Left ventricle myocardium inferior (tissue), 1 donor: ENCODE measurements around the gene CAV1. TPM values are rescaled to one million over a fixed set of nuclear protein-coding genes. Genes with fewer than 3 reads are reported as not detected.

ENCODE experiments used
- DNase-seq: peaks from one replicate; pipeline ENCODE4 v3.0.0-alpha.2; 2020
- H3K27ac ChIP-seq: fragments of 200-600 bp; replicated peaks from 2 replicates; pipeline ENCODE4 v1.8.0; 2021
- H3K27me3 ChIP-seq: fragments of 200-600 bp; 2 replicates; pipeline ENCODE4 v1.8.0; 2021; ENCODE audit warnings: low read depth
- H3K36me3 ChIP-seq: fragments of 200-600 bp; 2 replicates; pipeline ENCODE4 v1.8.0; 2021
- H3K4me1 ChIP-seq: fragments of 200-600 bp; 2 replicates; pipeline ENCODE4 v1.8.0; 2021
- H3K4me3 ChIP-seq: fragments of 200-600 bp; 2 replicates; pipeline ENCODE4 v1.8.0; 2021; ENCODE audit warnings: mild to moderate bottlenecking, moderate library complexity
- H3K9me3 ChIP-seq: fragments of 200-600 bp; replicated peaks from 2 replicates; pipeline ENCODE4 v1.8.0; 2021
- intact Hi-C: fragments of 100-400 bp; cut with micrococcal nuclease; formaldehyde crosslinking; loops from one replicate; pipeline ENCODE4 v1.11.0; 2022
- total RNA-seq: library from RNA; stranded (reverse); fragmentation: NEBNext Ultra II Directional; extraction: Animal tissue kit (Norgen Biotek cat#: 25700); gene quantifications from one replicate; pipeline ENCODE4 v1.2.1, GENCODE V29; 2021
- TF ChIP-seq, protein P1 (sequence below): fragments of 200-600 bp; IDR thresholded peaks from 2 replicates; pipeline ENCODE4 v1.8.0; 2021; ENCODE audit warnings: antibody characterized with exemption, mild to moderate bottlenecking, borderline replicate concordance
- donor health status: DM: no; HTN: yes; CAD: no; lungs with severe emphysema.

Gene CAV1
- total RNA-seq, 1 donor from 2014 or later = 266 TPM

DNA sequence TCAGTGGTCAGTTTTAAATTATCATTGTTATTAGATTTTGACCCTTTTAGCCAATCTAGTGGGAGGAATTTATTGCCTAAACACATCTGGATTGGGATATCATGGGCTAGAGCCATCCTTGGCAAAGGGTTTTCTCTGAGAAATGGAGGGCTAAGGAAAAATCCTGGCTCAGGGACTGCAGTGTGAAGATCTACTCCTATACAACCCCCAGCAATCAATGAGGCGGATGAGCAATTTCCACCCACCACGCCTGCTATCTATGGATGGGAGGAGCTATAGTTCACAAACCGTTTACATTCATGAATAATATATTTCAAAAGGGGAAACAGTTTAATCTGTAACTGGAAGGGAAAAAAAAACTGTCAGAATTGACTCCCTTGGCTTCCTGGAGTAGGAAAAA, 2.7 kb downstream of the CAV1 start:
- Histone ChIP-seq H3K27me3 (no peaks in the 10 kb centered on the region), H3K4me1 (peaks cover 93% of the 10 kb centered on the region), H3K4me3 (peak overlapping the region; percentile 83), H3K36me3 (peaks cover 53% of the 10 kb centered on the region), H3K9me3 (no peaks in the 10 kb centered on the region), H3K27ac (peak overlapping the region; percentile 98)
- no peak for DNase-seq
- intact Hi-C loops = loop anchor here (10.0 kb wide), 2 partner anchors 173 to 263 kb away; no protein-coding TSS in a partner anchor
- TF ChIP-seq, protein P1, sequence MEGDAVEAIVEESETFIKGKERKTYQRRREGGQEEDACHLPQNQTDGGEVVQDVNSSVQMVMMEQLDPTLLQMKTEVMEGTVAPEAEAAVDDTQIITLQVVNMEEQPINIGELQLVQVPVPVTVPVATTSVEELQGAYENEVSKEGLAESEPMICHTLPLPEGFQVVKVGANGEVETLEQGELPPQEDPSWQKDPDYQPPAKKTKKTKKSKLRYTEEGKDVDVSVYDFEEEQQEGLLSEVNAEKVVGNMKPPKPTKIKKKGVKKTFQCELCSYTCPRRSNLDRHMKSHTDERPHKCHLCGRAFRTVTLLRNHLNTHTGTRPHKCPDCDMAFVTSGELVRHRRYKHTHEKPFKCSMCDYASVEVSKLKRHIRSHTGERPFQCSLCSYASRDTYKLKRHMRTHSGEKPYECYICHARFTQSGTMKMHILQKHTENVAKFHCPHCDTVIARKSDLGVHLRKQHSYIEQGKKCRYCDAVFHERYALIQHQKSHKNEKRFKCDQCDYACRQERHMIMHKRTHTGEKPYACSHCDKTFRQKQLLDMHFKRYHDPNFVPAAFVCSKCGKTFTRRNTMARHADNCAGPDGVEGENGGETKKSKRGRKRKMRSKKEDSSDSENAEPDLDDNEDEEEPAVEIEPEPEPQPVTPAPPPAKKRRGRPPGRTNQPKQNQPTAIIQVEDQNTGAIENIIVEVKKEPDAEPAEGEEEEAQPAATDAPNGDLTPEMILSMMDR = no peak

DNA sequence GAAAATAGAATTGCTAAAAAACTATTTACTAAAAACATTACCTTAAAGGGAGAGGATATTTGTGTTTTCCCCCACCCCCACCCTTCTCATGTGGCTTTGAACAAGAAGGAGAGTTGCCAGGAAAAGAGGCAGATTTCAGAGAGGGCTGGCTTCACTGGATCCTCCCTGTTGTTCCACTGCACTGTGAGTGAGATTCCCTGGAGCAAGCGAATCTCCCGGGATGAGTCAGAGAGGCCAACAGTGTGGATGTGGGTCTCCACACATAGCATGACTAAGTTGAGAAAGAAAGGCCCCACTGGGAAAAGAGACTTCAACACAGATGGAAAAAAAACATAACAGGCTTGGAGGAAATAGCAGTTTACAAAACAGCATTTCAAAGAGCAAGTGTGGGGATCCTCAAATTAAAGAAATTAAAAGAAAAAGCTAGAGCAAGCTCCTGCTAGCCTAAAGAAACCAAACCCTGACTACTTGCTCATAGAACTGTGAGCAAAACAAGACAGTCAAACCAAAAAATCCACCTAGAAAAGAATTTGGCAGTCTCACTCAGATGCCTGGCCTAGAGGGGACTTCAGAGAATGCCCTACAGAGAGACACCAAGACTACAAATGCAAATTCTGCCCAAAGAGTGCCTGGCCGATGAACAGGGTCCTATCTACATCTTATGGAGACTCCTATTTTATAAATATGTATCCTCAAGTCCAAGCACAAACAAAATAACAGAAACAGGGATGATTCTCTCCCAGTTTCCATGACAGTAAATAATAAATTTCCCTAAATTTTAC, 3.4 kb downstream of the CAV1 start:
- intact Hi-C loops = loop anchor here (10.0 kb wide), 2 partner anchors 173 to 263 kb away; no protein-coding TSS in a partner anchor
- peaks cover 96% of the 10 kb centered on the region for H3K4me1 ChIP-seq
- peak overlapping the region; percentile 83 for H3K4me3 ChIP-seq
- no peaks in the 10 kb centered on the region for H3K9me3 ChIP-seq
- H3K27me3 ChIP-seq = no peaks in the 10 kb centered on the region
- H3K27ac ChIP-seq = peak overlapping the region; percentile 98
- TF ChIP-seq, protein P1 = no peak
- H3K36me3 ChIP-seq = peaks cover 58% of the 10 kb centered on the region
- peak; percentile 51 for DNase-seq

DNA sequence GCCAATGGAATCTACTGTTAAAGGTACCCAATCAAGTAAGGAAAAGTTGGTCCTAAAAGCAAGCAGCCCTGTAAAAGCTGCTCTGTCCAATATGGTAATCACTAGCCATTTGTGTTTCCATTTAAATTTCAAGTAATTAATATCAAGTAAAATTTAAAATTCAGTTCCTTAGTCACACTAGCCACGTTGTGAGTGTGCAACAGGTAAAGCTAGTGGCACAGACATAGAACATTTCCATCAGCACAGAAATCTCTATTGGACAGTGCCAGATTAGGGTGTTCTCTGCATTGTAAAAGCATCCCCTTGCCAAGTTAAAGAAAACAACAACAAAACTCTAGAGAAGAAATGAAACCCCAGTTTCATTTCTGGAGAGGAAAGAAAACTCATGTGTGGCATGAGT, 4.4 kb downstream of the CAV1 start:
- intact Hi-C loops = loop anchor here (10.0 kb wide), 2 partner anchors 174 to 264 kb away; no protein-coding TSS in a partner anchor
- no peak for DNase-seq
- Histone ChIP-seq H3K36me3 (peaks cover 62% of the 10 kb centered on the region), H3K4me3 (peak overlapping the region; percentile 83), H3K4me1 (peaks cover 95% of the 10 kb centered on the region), H3K27ac (peak overlapping the region; percentile 98), H3K27me3 (no peaks in the 10 kb centered on the region), H3K9me3 (no peaks in the 10 kb centered on the region)
- TF ChIP-seq, protein P1 = no peak

DNA sequence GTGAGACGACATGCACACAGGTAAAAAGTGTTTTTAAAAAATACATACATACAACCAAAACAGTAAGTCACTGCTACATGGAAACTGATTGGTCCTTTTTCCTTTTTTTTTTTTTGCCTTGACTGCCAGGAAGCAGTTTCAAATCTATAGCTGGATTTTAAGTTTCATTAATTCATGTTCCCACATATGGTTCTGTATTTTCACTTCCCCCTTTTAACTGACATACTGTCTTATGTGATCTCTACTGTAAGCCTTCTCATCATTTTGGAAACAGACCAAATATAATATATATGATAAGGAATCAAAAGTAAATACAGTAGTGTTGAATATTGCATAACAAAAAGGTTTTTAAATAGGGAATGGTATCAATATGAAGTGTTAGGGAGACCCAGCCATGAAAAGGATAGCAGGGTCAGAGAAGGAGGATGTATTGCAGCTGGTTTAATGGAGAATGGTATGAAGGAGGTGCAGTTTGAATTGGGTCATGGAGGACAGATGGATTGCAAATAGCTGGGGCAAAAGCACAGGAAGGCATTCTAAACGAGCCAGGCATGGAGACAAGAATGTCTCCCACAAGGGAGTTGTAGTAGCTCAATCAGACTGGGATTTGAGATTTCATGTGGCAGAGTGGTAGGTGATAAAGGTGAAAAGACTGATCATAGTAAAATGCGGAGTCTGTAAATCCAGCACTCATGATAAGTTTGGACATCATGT, 5.4 kb downstream of the CAV1 start:
- H3K27ac ChIP-seq = peak overlapping the region; percentile 98
- intact Hi-C loops = loop anchor here (5.0 kb wide), 1 partner anchor 57 kb away; no protein-coding TSS in a partner anchor
- no peak for DNase-seq

DNA sequence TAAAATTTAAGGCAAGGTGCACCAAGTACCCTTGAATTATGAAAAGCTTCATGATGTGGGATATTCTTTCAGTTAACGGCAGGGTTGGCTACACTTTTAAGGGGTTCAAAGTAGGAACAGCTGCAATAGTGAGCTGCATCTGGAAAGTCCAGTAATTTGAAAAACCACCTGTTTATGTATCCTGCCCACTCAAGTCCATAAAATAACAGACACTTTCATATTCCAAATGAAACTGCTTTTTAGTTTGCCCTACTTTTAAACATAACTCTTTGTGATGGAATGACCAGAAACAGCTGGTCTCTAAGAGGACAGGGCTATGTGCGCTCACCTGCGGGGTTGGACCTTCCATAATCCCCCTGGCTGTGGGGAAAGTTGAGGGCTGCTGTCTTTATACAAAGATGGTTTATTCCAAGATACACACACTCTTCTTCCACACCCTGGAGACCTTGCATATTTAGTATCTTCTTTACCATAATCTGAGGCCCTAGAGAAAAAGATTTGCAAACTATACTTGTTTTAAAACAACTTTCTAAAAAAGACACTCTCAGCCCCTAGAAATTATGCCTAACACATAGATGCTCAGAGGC, 7.4 kb downstream of the CAV1 start:
- H3K27ac ChIP-seq = peak overlapping the region; percentile 20
- H3K27me3 ChIP-seq = no peaks in the 10 kb centered on the region
- DNase-seq = no peak
- intact Hi-C loops = loop anchor here (5.0 kb wide), 1 partner anchor 55 kb away; no protein-coding TSS in a partner anchor
- H3K4me3 ChIP-seq = peak overlapping the region; percentile 83
- peaks cover 79% of the 10 kb centered on the region for H3K36me3 ChIP-seq
- H3K4me1 ChIP-seq = peaks cover 97% of the 10 kb centered on the region
- TF ChIP-seq, protein P1 = no peak
- no peaks in the 10 kb centered on the region for H3K9me3 ChIP-seq

More for the DNA sequence above, 5.4 kb downstream of the CAV1 start:
- Histone ChIP-seq H3K36me3 (peaks cover 70% of the 10 kb centered on the region), H3K9me3 (no peaks in the 10 kb centered on the region), H3K27me3 (no peaks in the 10 kb centered on the region), H3K4me1 (peaks cover 97% of the 10 kb centered on the region), H3K4me3 (peak overlapping the region; percentile 83)
- TF ChIP-seq, protein P1 = no peak
